Measurements from ENCODE around the gene TMEM191C. TPM values are rescaled to one million over a fixed set of nuclear protein-coding genes. Genes with fewer than 3 reads are reported as not detected.

Gene TMEM191C
- total and polyA plus RNA-seq, 2 donors (not counting 1 experiment from before 2014, with no cell fraction given): 5.0 to 5.8 TPM

GRCh38 chr22:21444701-21445436 lies 22.3 kb upstream of the TMEM191C start:
- no peaks in the 10 kb centered on the region for H3K9me3 ChIP-seq (ENCODE audit: control extremely low read depth in 1 of 3, control insufficient read depth in 2 of 3, insufficient read depth in 1 of 3, low read length in 2 of 3)
- DNase-seq: no peak
- ATAC-seq (ENCODE audit: low read depth): no peak
- WGBS (ENCODE audit: insufficient coverage): 95% methylated on average over 35 of the region's 35 CpGs
- H3K79me2 ChIP-seq (ENCODE audit: control insufficient read depth, insufficient read depth, low read length): no peaks in the 10 kb centered on the region
- H3K4me2 ChIP-seq (replicated peaks; ENCODE audit: low read depth, low read length, poor library complexity, severe bottlenecking): no peak overlapping the region
- CTCF ChIA-PET: no interaction called here
- H3K27me3 Mint-ChIP-seq: no peaks in the 10 kb centered on the region
- no peak overlapping the region for H3K9ac ChIP-seq (ENCODE audit: low read length)
- no peaks in the 10 kb centered on the region for H3K4me1 ChIP-seq (ENCODE audit: control insufficient read depth in 2 of 2, insufficient read depth in 2 of 2, low read length in 2 of 2)
- POLR2A ChIA-PET: interaction anchor here (0.6 kb wide), 1 partner anchor 9 kb away, joined by 3 read pairs; no protein-coding TSS in a partner anchor
- H3K4me3 Mint-ChIP-seq: no peak overlapping the region
- no peak overlapping the region for H3K27ac Mint-ChIP-seq
- intact Hi-C loops (cut with micrococcal nuclease): no loop called here
- H3K27me3 ChIP-seq (replicated peaks in 1 of 4; ENCODE audit: control extremely low read depth in 1 of 4, control insufficient read depth in 3 of 4, insufficient read depth in 4 of 4, low read length in 3 of 4): no peaks in the 10 kb centered on the region
- TF ChIP-seq, protein P1, sequence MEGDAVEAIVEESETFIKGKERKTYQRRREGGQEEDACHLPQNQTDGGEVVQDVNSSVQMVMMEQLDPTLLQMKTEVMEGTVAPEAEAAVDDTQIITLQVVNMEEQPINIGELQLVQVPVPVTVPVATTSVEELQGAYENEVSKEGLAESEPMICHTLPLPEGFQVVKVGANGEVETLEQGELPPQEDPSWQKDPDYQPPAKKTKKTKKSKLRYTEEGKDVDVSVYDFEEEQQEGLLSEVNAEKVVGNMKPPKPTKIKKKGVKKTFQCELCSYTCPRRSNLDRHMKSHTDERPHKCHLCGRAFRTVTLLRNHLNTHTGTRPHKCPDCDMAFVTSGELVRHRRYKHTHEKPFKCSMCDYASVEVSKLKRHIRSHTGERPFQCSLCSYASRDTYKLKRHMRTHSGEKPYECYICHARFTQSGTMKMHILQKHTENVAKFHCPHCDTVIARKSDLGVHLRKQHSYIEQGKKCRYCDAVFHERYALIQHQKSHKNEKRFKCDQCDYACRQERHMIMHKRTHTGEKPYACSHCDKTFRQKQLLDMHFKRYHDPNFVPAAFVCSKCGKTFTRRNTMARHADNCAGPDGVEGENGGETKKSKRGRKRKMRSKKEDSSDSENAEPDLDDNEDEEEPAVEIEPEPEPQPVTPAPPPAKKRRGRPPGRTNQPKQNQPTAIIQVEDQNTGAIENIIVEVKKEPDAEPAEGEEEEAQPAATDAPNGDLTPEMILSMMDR (IDR thresholded peaks at IDR 0.05): no peak
- no peak overlapping the region for H2AFZ ChIP-seq (ENCODE audit: insufficient read depth, low read depth, low read length, poor library complexity, severe bottlenecking)
- no peak overlapping the region for H3K4me3 ChIP-seq (ENCODE audit: control extremely low read depth in 1 of 5, extremely low read depth in 1 of 5, insufficient read depth in 1 of 5, low read depth in 2 of 5, low read length in 4 of 5)
- no peaks in the 10 kb centered on the region for H3K4me1 Mint-ChIP-seq
- H4K20me1 ChIP-seq (ENCODE audit: control insufficient read depth, insufficient read depth, low read length, poor library complexity, severe bottlenecking): peaks cover 9% of the 10 kb centered on the region
- no peak overlapping the region for H3K27ac ChIP-seq (ENCODE audit: low read length in 2 of 2)
- H3K36me3 ChIP-seq (replicated peaks in 1 of 2; ENCODE audit: control extremely low read depth in 1 of 2, control insufficient read depth in 1 of 2, extremely low read depth in 1 of 2, insufficient read depth in 2 of 2, low read length in 1 of 2): peaks cover 0 to 27% of the 10 kb centered on the region in 2 experiments
- no peaks in the 10 kb centered on the region for H3K9me3 Mint-ChIP-seq (ENCODE audit: insufficient read depth)

DNA sequence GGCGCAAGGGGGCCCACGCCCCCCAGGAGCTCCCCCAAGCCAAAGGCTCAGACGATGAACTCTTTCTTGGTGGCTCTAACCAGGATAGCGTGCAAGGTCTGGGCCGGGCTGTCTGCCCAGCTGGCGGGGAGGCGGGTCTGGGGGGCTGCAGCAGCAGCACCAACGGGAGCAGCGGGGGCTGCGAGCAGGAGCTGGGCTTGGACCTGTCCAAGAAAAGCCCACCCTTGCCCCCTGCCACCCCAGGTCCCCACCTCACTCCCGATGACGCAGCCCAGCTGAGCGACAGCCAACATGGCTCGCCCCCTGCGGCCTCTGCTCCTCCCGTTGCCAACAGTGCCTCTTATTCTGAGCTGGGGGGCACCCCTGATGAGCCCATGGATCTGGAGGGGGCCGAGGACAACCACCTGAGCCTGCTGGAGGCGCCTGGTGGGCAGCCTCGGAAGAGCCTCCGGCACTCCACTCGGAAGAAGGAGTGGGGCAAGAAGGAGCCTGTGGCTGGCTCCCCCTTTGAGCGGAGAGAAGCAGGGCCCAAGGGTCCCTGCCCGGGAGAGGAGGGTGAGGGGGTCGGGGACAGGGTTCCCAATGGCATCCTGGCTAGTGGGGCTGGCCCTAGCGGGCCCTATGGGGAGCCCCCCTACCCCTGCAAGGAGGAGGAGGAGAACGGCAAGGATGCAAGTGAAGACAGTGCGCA lies 21.6 kb upstream of the TMEM191C start:
- CTCF ChIA-PET: no interaction called here
- no peaks in the 10 kb centered on the region for H3K9me3 Mint-ChIP-seq (ENCODE audit: insufficient read depth)
- H3K27ac Mint-ChIP-seq: no peak overlapping the region
- no peaks in the 10 kb centered on the region for H3K9me3 ChIP-seq (ENCODE audit: control extremely low read depth in 1 of 3, control insufficient read depth in 2 of 3, insufficient read depth in 1 of 3, low read length in 2 of 3)
- H3K4me3 Mint-ChIP-seq: no peak overlapping the region
- no peak overlapping the region for H3K4me2 ChIP-seq (replicated peaks; ENCODE audit: low read depth, low read length, poor library complexity, severe bottlenecking)
- H3K36me3 ChIP-seq (replicated peaks in 1 of 2; ENCODE audit: control extremely low read depth in 1 of 2, control insufficient read depth in 1 of 2, extremely low read depth in 1 of 2, insufficient read depth in 2 of 2, low read length in 1 of 2): peaks cover 0 to 27% of the 10 kb centered on the region in 2 experiments
- H3K27me3 ChIP-seq (replicated peaks in 1 of 4; ENCODE audit: control extremely low read depth in 1 of 4, control insufficient read depth in 3 of 4, insufficient read depth in 4 of 4, low read length in 3 of 4): no peaks in the 10 kb centered on the region
- DNase-seq (no peak), ATAC-seq (ENCODE audit: low read depth) (no peak)
- no peak overlapping the region for H3K9ac ChIP-seq (ENCODE audit: low read length)
- intact Hi-C loops (cut with micrococcal nuclease): no loop called here
- peaks cover 9% of the 10 kb centered on the region for H4K20me1 ChIP-seq (ENCODE audit: control insufficient read depth, insufficient read depth, low read length, poor library complexity, severe bottlenecking)
- no peaks in the 10 kb centered on the region for H3K4me1 ChIP-seq (ENCODE audit: control insufficient read depth in 2 of 2, insufficient read depth in 2 of 2, low read length in 2 of 2)
- POLR2A ChIA-PET: interaction anchor here (0.6 kb wide), 1 partner anchor 8 kb away, joined by 3 read pairs; no protein-coding TSS in a partner anchor
- H3K4me1 Mint-ChIP-seq: no peaks in the 10 kb centered on the region
- H3K27me3 Mint-ChIP-seq: no peaks in the 10 kb centered on the region
- no peak overlapping the region for H2AFZ ChIP-seq (ENCODE audit: insufficient read depth, low read depth, low read length, poor library complexity, severe bottlenecking)
- TF ChIP-seq EZH2 (IDR thresholded peaks at IDR 0.05; ENCODE audit: borderline replicate concordance, insufficient read depth, low read depth, low read length, poor library complexity, severe bottlenecking): no peak
- TF ChIP-seq, protein P1 (IDR thresholded peaks at IDR 0.05): no peak
- H3K4me3 ChIP-seq (ENCODE audit: control extremely low read depth in 1 of 5, extremely low read depth in 1 of 5, insufficient read depth in 1 of 5, low read depth in 2 of 5, low read length in 4 of 5): no peak overlapping the region
- no peaks in the 10 kb centered on the region for H3K79me2 ChIP-seq (ENCODE audit: control insufficient read depth, insufficient read depth, low read length)
- WGBS (ENCODE audit: insufficient coverage): 95% methylated on average over 23 of the region's 27 CpGs
- H3K27ac ChIP-seq (ENCODE audit: low read length in 2 of 2): no peak overlapping the region

All from B cell (primary cell).